GM18519 (cell line): Measurements from ENCODE around the gene SLC8B1.
"Not testable (repeated sequence)": the region's sequence is repeated elsewhere in the genome, so short reads cannot be mapped to it uniquely, and the experiment has no call there.

Experiments
- ATAC-seq: cut with Tn5 transposase; IDR thresholded peaks from one replicate; pipeline ENCODE4 v1.9.1; 2021; ENCODE audit warnings: mild to moderate bottlenecking, moderate library complexity; ENCODE audit not compliant: unreplicated experiment, low FRiP score

The SLC8B1 gene

GRCh38 chr12:113358381-113359132 is 23.6 kb upstream of the SLC8B1 start, which contains the start of gene PLBD2:
Gene PLBD2 (plus strand): TSS chr12:113358587. CDS start chr12:113358601, 14 bp downstream.
- peak; percentile 77 for ATAC-seq

- ATAC-seq: not testable (repeated sequence)
Observed at GRCh38 chr12:113354192-113354591, 19.3 kb upstream of the SLC8B1 start.

DNA sequence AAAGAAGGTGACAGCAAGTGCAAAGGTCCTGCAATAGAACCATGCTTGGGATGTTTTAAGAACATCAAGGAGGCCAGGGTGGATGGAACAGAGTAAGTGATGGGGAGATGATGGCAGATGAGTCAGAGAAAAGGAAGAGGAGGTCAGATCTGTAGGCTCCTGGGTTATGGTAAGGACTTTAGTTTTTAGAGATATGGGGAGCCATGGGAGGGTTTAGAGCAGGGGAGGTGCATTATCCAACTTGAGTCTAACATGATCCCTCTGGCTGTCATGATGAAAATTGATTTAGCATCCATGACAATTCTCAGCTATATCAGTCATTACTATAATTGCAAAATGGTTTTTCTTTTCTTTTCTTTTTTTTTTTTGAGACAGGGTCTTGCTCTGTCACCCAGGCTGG is 16.2 kb upstream of the SLC8B1 start:
- no peak for ATAC-seq

DNA sequence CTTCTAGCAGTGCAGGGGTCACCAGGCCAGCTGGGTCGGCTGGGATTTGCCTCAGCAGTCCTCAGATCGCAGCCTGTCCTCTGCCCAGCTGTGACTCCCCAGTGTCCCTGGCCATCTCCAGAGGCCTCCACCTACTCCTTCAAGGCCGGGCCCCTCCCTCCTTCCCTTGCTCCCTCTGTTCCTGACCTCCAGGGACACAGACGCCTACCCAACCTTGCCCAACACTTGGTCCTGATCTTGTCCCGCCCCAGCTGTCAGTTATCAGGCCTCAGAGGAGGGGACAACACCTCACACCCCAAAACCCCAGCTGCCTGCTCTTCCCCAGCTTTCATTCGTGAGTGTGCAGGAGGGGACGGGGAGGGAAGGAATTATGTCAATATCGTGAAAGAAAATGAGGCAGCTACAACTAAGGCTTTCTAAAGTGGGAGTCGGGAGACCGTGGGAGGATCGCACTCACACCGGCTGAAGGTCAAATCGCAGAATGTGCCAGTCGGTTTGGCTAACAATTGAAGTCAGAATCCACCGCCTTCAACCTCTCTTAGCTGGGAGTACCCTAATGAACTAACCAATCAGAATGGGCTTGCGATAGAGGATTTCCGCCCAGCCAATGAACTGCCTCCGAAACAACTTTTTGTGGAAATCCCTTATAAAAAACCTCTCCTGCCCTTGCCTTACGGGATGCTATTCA is 14.1 kb upstream of the SLC8B1 start:
- no peak for ATAC-seq

DNA sequence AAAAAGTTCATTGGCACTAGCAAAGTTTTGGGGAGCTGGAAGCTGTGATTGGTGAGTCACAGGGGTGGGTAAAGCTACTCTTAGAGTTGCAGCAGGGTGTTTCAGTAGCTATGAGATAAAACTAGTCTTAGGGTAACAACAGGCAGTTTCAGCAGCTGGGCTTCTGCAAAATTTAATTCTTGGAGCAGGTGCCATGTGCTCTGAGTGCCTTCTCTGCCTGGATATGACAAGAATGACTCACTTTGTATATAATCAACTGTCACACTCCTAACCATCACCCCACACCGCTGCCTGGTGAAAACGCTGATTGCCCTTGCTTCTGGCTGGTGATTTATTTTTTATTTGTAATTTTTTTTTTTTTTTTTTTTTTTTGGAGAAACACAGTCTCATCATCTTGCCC is 13.0 kb upstream of the SLC8B1 start:
- no peak for ATAC-seq

DNA sequence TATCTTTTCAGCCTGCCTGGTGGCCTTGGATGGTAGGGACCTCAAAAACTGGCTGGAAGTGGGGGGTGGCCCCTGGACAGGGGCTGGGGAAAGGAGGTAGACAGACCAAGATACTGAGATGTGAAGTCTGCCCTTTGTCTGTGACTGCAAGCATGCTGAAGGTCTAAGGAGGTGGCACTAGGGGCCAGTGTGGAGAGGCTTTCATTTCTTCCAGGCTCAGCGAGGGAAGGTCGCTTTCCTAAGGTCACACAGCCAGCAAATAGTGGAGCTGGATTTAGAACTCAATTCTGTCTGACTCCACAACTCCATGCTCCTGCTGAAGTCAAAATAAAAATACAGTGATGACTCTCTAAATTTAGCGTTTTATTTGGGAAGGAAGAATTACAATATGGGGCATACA is 12.2 kb upstream of the SLC8B1 start:
- no peak for ATAC-seq

- ATAC-seq: no peak
Observed at GRCh38 chr12:113346353-113346752, 11.4 kb upstream of the SLC8B1 start.

DNA sequence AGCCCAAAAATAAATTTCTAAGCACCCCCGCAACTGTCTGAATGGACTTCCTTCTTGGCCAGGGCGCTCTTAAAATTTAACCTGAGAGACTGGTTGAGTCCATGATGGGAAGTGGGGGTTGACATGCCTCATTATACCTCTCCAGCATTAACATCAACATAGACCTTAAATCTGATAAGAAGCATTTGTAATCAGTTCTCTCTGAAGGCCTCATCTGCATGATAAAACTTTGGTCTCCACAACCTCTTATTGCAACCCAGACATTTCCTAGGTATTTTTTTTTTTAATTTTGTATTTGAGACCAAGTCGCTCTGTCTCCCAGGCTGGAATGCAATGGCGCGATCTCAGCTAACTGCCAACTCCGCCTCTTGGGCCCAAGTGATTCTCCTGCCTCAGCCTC is 10.4 kb upstream of the SLC8B1 start:
- ATAC-seq: no peak

DNA sequence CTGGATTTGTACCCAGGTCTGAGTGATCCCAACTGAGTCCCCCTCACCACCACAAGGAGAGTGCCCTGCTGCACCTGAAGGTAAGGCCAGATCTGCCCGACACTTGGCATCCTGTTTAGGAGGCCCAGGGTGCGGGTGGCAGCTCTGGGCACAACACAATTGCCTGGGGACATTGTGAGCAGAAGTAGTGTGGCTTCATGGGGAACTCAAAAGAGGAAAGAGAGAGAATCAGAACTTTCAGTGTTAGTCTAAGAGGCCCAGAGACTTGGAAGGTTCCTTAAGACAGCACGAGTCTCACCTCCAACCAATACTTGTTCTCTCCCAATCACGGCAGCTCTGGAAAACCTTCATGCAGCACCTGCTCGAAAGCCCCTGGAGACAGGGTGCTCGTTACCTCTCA is 6.6 kb upstream of the SLC8B1 start:
- ATAC-seq: no peak

DNA sequence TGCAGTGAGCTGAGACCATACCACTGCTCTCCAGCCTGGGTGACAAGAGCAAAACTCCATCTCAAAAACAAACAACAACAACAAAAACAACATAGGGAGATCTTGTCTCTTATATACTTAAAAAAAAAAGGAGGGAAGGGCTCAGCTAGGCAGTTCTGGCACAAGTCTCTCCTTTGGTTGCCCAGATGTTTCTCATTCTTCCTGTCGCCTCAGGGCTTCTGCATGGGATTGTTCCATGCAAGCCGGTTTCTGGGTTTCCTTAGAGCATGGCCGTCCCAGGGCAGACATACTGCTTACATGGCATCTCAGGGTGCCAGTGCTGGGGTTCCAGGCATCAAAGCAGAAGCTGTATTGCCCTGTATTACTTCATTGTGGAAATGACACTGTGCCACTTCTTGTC is 5.2 kb upstream of the SLC8B1 start:
- no peak for ATAC-seq

- ATAC-seq: no peak
Observed at GRCh38 chr12:113339540-113339939, 4.6 kb upstream of the SLC8B1 start.

DNA sequence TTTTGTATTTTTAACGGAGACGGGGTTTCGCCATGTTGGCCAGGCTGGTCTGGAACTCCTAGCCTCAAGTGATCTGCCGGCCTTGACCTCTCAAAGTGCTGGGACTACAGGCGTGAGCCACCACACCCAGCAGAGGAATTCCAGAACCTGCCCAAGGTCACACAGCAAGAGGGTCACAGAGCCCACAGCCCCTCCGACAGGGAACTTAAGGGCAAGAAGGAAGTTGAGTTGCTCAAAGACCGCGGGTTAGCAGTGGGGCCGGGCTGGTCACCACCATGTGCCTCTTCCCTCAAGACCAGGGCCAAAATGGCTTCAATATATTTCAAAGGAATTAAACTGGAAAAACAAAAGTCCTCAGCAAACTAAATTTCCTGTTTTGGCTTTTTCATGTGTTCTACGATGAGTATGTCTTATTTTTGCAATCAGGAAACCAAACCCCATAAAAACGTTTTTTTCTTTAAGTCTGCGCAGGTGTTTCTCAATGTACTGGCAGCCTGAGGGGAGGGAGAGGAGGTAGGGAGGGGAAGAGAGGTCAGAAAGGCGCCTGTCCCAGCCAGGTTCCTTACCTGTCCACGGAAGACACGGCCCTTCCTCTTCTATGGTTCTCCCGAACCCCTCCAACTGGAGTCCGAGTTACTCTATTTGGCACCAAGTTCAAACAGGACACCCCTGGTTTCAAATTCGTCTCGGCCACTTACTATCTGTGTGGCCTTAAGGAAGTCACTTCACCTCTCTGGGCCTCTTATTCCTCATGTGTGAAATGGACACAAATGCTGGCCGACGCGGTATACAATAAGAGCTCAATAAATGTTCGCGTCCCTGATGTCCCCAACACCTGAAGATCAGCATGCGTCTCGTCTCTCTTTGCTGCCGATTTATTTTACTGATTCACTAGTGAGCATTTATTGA is 778 bp downstream of the SLC8B1 start:
- peak; percentile 6 for ATAC-seq

DNA sequence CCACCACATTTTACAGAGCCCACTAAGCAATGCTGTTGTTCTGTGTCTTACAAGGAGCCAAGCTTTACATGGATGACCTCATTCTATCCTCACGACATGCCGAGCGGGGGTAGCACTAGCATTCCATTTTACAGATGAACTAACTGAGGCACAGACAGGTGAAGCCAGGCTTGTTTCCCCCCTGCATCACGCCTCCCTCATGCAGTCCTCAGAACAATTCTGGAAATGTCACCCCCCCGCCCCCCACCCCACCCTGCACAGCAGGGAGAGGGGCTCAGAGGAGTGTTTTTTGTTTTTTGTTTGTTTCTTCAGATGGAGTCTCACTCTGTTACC is 1.5 kb downstream of the SLC8B1 start:
- no peak for ATAC-seq

DNA sequence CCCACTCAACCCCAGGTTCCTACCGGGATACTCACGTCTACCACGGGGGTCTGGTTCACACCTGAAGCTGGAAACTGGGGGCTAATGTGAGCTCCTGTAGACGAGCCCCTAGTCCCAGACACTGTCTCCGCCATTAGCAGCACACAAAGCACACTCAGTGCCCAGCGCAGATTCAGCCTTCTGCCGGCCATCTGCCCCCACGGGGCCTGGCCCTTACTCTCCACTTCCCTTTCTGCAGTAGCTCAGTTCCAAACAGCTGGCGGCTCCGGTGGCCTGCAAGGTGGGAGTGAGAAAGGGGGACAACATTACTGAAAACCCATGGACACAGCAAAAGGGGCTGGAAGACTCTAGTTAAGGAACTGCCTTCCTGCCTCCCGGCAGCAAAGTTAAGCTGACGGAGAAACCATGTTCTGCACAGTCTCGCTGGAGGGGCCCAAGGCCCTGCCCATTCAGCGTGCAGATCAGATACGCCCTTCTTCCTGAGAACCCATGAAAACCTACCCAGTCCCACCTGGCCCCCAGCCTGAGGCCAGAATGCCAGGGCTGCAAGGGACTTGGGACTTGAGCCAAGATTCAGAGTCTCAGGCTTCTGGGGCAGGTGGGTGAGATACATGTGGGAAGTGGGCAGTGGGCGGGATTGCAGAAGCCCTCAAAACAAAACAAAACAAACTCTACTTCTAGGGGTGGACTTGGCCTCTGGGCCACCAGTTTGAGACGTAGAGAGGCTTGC is 2.1 kb downstream of the SLC8B1 start:
- ATAC-seq: no peak

GRCh38 chr12:113330505-113330904 is 4.4 kb downstream of the SLC8B1 start:
- ATAC-seq: no peak

DNA sequence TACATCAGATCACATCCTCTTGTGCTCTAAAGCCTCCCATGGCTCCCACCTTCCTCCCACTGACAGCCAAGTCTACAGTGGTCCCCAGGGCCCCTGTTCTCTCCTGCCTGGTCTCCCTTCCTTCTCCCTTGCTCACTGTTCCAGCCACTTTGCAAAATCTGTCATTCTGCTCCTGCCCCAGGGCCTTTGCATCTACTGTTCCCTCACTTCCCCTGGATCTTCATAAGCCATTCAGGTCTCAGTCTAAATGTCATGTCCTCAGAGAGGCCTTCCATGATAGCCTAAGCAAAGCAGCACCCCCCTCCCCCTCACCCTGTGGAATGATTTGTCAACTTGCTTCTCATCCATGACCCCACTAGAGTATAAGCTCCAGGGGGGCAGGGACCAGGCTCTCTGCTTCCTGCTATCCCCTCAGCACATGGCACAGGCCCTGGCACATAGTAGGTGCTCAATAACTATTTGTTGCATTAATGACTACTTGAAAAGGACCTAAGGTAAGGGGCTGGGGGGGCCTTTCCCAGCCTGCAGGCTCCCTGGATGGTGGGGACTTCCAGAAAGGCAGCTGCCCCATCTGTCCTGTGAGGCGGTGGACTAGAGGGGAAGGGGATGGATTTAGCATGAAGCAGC is 5.0 kb downstream of the SLC8B1 start:
- ATAC-seq: no peak

DNA sequence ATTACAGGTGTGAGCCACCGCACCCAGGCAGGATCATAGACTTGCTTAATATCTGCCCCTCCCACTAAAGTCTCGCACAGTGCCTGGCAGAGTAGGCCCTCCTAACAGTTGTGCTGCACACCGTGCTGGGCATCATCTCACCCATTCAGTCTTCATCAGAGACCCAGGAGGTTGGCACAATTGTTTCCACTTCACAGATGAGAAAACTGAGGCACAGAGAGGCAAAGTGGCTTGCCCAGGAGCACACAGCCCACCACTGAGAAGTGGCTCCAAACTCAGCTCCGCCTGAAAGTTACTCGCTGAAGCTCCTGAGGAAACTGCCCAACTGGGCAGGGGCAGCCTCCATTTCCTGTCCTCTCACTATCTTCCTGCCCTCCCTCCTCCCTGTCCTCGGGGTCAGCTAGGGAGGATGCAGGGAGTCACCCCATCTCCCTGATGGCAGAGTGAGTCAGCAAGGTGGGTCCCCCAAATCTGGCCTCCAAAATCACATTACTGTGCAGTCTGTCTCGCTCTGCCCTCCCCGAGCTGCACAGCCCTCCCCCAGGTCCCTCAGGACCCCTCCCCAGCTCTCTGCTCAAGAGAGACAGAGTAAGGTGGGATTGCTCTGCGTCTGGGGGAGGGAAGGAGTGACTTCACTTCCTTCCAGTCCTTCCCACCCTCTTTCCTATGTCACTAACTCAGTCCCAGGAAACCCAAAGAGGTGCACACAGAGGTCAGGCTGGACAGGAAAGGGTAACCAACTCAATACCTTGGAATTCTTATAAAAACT is 5.7 kb downstream of the SLC8B1 start:
- no peak for ATAC-seq

GRCh38 chr12:113328368-113328889 is 6.5 kb downstream of the SLC8B1 start:
- no peak for ATAC-seq

GRCh38 chr12:113326775-113327395 is 8.0 kb downstream of the SLC8B1 start:
- no peak for ATAC-seq
